ENCODE data around the gene MYL4.

GRCh38 chr17:47165137-47165536 is 44.0 kb upstream of the MYL4 start:
- no peak for TF ChIP-seq CTCF (IDR thresholded peaks at IDR 0.05; ENCODE audit: low read length)
- TF ChIP-seq EZH2 (IDR thresholded peaks at IDR 0.05; ENCODE audit: borderline replicate concordance, low read length), result no peak
